B cell (primary cell): ENCODE results near the gene DEPDC1B.

Experiments
- CTCF ChIP-seq: fragments of 200-600 bp; IDR thresholded peaks from one replicate; pipeline ENCODE4 v1.8.0; 2022; ENCODE audit warnings: antibody characterized with exemption, mild to moderate bottlenecking
- EZH2 ChIP-seq: IDR thresholded peaks from 2 replicates; pipeline ENCODE4 v1.6.1; 2012; ENCODE audit warnings: borderline replicate concordance, low read depth, mild to moderate bottlenecking, moderate library complexity, low read length; ENCODE audit not compliant: insufficient read depth, poor library complexity, severe bottlenecking

GRCh38 chr5:60583616-60584015 lies 116.3 kb downstream of the DEPDC1B start:
- TF ChIP-seq CTCF: no peak
- no peak for TF ChIP-seq EZH2
